GM12891 (cell line): Measurements from ENCODE around the gene SLC2A9.
"Not testable (repeated sequence)": the region's sequence is repeated elsewhere in the genome, so short reads cannot be mapped to it uniquely, and the experiment has no call there.

ENCODE experiments used
- DNase-seq: peaks from one replicate; pipeline ENCODE4 v3.0.0; 2011; ENCODE audit warnings: low spot score; ENCODE audit not compliant: insufficient read length
- FAIRE-seq: peaks from 2 replicates; lab custom pipeline; 2011; peaks lifted over from hg19 to GRCh38; lab: Jason Lieb, UNC
- PAX5 ChIP-seq: IDR thresholded peaks from 2 replicates; pipeline ENCODE4 v1.6.1; 2011; ENCODE audit warnings: low read length, moderate library complexity, mild to moderate bottlenecking; ENCODE audit not compliant: insufficient read depth, severe bottlenecking
- POLR2A ChIP-seq: IDR thresholded peaks from 2 replicates; pipeline ENCODE4 v1.6.1; 2011; ENCODE audit warnings: low read depth, low read length, control low read depth
- POLR2AphosphoS5 ChIP-seq: IDR thresholded peaks from 2 replicates; pipeline ENCODE4 v1.6.1; 2011; ENCODE audit warnings: low read depth, low read length, control low read depth
- POU2F2 ChIP-seq: IDR thresholded peaks from 2 replicates; pipeline ENCODE4 v1.6.1; 2011; ENCODE audit warnings: low read depth, mild to moderate bottlenecking, control low read depth, low read length, moderate library complexity
- SPI1 ChIP-seq: IDR thresholded peaks from 2 replicates; pipeline ENCODE4 v1.6.1; 2011; ENCODE audit warnings: low read depth, low read length, control low read depth
- TAF1 ChIP-seq: IDR thresholded peaks from 2 replicates; pipeline ENCODE4 v1.6.1; 2011; ENCODE audit warnings: low read depth, low read length, control low read depth

SLC2A9 gene

DNA sequence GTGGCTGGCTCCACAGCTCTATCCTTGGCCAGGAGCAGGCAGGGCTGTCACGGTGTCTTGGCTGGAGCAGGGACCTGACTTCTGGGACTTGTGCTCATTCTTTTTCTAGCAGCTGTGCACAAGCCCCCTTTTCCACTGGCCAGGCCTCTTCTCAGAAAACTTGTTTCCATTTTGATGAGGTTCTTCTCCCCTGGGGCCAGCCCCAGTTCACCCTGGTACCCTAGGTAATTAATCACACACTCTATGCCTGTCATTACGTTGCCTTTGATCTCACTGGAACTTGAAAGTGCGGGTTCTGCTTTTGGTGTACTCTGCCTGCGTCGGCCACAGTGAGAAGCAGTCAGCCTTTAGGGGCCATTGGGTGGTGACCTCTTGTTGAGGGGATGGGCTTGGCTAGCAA, 213.2 kb downstream of the SLC2A9 start:
- FAIRE-seq (no peak), DNase-seq (no peak)
- TF ChIP-seq POLR2AphosphoS5 (no peak), SPI1 (no peak), POLR2A (no peak), PAX5 (no peak), TAF1 (no peak), POU2F2 (no peak)

DNA sequence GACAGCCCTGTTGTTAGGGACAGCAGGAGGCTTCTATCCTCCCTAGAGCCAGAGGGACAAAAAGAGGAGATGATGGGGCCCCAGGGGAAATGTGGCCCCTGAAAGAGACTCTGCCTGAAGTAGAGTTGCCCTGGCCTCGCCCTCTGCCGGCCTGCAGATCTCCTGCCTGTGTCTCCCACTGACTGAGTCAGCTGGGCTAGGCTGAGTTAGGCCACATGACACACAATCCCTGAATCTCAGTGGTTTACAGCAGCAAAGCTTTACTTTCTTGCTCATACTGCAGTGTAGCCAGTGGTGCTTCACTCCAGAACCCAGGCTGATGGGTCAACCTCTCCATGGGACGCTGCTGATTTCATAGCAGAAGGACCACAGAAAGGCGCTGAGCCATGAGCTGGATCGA, 216.4 kb downstream of the SLC2A9 start:
- DNase-seq, result no peak
- TF ChIP-seq PAX5 (no peak), POU2F2 (no peak), POLR2A (no peak), POLR2AphosphoS5 (no peak), SPI1 (no peak), TAF1 (no peak)
- no peak for FAIRE-seq

DNA sequence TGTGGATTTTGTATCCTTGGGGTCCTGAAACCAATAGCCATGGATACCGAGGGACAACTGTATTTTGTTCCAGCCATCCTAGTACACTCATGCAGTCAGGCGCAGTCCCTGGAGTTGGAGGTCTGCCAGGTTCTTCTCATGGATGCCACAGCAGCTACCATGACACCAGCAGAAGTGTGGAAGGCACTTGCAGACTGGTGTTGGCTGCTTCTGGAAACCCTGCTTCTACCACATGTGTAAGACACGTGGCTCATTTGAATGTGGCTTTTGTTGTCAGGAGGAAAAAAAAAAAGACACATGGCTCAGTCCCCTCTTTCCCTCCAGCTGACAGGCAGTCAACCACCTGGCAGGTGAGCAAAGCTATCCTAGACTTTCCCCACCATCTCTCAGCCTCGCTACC, 220.4 kb downstream of the SLC2A9 start:
- TF ChIP-seq TAF1, result no peak
- TF ChIP-seq POLR2A, result no peak
- TF ChIP-seq POLR2AphosphoS5, result no peak
- no peak for TF ChIP-seq POU2F2
- TF ChIP-seq PAX5, result no peak
- FAIRE-seq (no peak), DNase-seq (no peak)

DNA sequence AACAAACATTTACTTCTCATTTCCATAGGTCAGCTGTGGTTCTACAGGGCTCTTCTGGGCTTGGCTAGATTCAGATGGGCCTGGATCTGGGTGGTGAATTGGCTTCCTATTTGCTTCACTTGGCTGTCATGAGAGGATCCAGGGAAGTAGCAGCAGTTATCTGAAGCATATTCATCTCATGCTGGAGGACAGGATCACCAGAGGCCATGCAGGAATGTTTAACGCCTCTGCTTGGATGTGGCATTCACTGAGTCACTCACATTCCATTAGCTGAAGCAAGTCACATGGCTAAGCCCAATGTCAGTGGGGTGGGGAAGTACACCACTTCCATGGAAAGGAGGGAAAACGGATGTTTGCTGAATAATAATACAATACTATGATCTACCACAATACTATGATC, 224.7 kb downstream of the SLC2A9 start:
- not testable (repeated sequence) for FAIRE-seq, DNase-seq

DNA sequence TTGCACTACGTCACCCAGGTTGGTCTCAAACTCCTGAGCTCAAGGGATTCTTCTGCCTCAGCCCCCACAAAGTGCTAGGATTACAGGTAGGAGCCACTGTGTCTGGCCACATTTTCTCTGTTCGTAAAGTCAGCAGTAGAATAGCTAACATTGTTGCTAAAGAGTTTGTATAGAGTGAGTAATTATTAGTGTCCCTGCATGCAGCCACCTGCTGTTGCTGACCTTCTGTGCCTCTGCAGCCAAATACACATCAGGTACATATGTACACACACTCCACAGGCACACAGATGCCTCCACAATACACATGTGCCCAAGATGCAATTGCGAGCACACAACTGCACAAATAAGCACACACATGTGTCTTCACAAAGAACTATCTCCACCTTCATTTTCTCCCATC, 228.9 kb downstream of the SLC2A9 start:
- no peak for FAIRE-seq
- TF ChIP-seq POLR2AphosphoS5 (no peak), TAF1 (no peak), POLR2A (no peak), POU2F2 (no peak), SPI1 (no peak), PAX5 (no peak)
- DNase-seq, result no peak

DNA sequence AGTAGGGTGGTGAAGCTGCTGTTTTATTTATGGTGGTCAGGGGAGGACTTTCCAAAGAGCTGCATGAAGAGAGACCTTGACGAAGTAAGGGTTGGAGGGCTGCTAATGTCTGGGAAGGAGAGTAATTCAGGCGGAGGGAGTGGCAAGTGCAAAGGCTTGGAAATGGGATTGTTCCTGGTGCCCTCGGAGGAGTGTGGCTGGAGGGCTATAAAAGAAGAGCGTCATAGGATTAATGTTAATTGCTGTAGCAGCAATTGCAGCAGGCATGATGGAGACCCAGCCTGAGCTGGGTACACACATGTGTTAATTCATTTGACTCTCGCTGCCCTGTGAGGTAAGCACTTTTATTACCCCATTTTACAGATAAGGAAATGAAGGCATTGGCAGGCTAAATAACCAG, 235.4 kb downstream of the SLC2A9 start:
- DNase-seq, FAIRE-seq: not testable (repeated sequence)

DNA sequence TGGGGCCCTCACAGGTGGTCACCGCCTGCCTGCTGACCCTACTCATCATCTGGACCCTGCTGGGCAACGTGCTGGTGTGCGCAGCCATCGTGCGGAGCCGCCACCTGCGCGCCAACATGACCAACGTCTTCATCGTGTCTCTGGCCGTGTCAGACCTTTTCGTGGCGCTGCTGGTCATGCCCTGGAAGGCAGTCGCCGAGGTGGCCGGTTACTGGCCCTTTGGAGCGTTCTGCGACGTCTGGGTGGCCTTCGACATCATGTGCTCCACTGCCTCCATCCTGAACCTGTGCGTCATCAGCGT, 239.2 kb downstream of the SLC2A9 start:
- no peak for TF ChIP-seq POU2F2
- TF ChIP-seq POLR2A, result no peak
- TF ChIP-seq SPI1, result no peak
- no peak for TF ChIP-seq POLR2AphosphoS5
- TF ChIP-seq PAX5, result no peak
- no peak for TF ChIP-seq TAF1
- DNase-seq, result no peak
- FAIRE-seq, result no peak

DNA sequence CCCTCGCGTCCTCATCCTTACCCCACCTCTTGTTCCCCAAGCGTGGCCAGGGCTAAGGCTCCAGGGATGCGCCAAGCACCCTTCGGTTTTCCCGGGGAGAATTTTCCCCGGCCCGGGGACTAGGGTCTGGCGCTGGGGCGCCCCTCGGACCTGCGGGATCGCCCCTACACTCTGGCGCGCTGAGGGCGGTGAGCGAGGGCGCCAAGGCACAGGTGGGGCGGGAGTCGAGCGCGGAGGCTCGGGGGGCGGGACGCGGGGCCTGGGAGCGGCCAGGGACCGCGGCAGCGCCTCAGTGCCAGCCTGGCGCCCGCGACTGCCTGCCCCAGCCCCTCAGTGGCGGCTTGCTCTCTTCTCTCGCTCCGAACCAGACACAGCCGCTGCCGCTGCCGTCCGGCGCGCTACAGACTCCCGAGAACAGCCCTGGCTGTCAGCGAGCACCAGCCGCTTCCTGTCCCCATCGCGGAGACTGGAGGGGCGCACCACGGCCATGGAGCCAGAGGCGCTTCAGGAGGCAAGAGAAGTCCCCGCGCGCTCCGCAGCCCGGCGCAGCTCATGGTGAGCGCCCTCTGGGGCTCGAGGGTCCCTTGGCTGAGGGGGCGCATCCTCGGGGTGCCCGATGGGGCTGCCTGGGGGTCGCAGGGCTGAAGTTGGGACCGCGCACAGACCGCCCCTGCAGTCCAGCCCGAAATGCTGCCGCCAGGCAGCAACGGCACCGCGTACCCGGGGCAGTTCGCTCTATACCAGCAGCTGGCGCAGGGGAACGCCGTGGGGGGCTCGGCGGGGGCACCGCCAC, 239.8 kb downstream of the SLC2A9 start, which contains the start of gene DRD5:
TSS of gene DRD5 (plus strand) at position 292 of the 793 bp plus-strand sequence. CDS start at position 688, 396 bp downstream.
- no peak for TF ChIP-seq POLR2A
- TF ChIP-seq POLR2AphosphoS5, result no peak
- TF ChIP-seq TAF1, result no peak
- TF ChIP-seq POU2F2, result no peak
- no peak for TF ChIP-seq SPI1
- TF ChIP-seq PAX5, result no peak
- DNase-seq (no peak), FAIRE-seq (no peak)
